K562 (cell line): ENCODE data around the gene SCN1B. TPM values are rescaled to one million over a fixed set of nuclear protein-coding genes. Genes with fewer than 3 reads are reported as not detected.

Experiments used
- CBX1 ChIP-seq: sonication (generic); IDR thresholded peaks from 2 replicates; pipeline ENCODE4 v1.6.1; 2016; ENCODE audit warnings: antibody characterized with exemption, low read depth, mild to moderate bottlenecking
- LEF1 ChIP-seq: fragments of 450-650 bp; IDR thresholded peaks from 2 replicates; pipeline ENCODE4 v1.6.1; 2016; ENCODE audit warnings: mild to moderate bottlenecking
- MYNN ChIP-seq, 2 experiments: sonication (generic); formaldehyde crosslinking in 1 of 2; IDR thresholded peaks; 2 replicates each; pipeline versions ENCODE4 v1.5.0 to v1.6.1; 2016 to 2020; ENCODE audit warnings: antibody characterized with exemption in 1 of 2, missing genetic modification reagents in 1 of 2
- NFIC ChIP-seq: fragments of 450-650 bp; IDR thresholded peaks from 2 replicates; pipeline ENCODE4 v1.6.1; 2017; ENCODE audit warnings: mild to moderate bottlenecking, inconsistent platforms
- NR4A1 ChIP-seq, 2 experiments: fragments of 250-450 bp in 1 of 2; fragments of 450-650 bp in 1 of 2; sonication (Bioruptor Pico) in 1 of 2; IDR thresholded peaks; 2 replicates each; pipeline versions ENCODE4 v1.4.0 to v1.6.1; 2016 to 2020; ENCODE audit warnings: mild to moderate bottlenecking in 2 of 2, missing compliant biosample characterization in 1 of 2, missing genetic modification characterization in 1 of 2, moderate library complexity in 1 of 2
- NRF1 ChIP-seq, 2 experiments: fragments of 450-650 bp; IDR thresholded peaks in 1 of 2; conservative IDR thresholded peaks in 1 of 2; 2 replicates each; pipeline ENCODE4 v1.6.1; 2014; ENCODE audit warnings: mild to moderate bottlenecking in 2 of 2
- PHF8 ChIP-seq: fragments of 200-600 bp; sonication (generic); IDR thresholded peaks from 2 replicates; pipeline ENCODE4 v1.6.1; 2012; ENCODE audit warnings: mixed run types, mild to moderate bottlenecking, inconsistent platforms, low read length, moderate library complexity, borderline replicate concordance
- POLR2G ChIP-seq: fragments of 200-400 bp; formaldehyde crosslinking; IDR thresholded peaks from 2 replicates; pipeline ENCODE4 v1.6.1; 2017; ENCODE audit warnings: low read depth, mild to moderate bottlenecking, antibody characterized with exemption, low read length, moderate library complexity
- RBM34 ChIP-seq: fragments of 200-400 bp; formaldehyde crosslinking; IDR thresholded peaks from 2 replicates; pipeline ENCODE4 v1.6.1; 2018; ENCODE audit warnings: low read length, borderline replicate concordance; ENCODE audit not compliant: insufficient read depth
- SMAD2 ChIP-seq: fragments of 150-350 bp; IDR thresholded peaks from 2 replicates; pipeline ENCODE4 v1.6.1; 2014; ENCODE audit warnings: low read depth, mild to moderate bottlenecking, low read length
- TAF1 ChIP-seq: IDR thresholded peaks from 2 replicates; pipeline ENCODE4 v1.6.1; 2011; ENCODE audit warnings: mild to moderate bottlenecking, low read length, moderate library complexity; ENCODE audit not compliant: insufficient read depth, control insufficient read depth, severe bottlenecking; ENCODE audit errors: extremely low read depth
- TEAD1 ChIP-seq, 2 experiments: fragments of 450-650 bp in 1 of 2; sonication (generic) in 1 of 2; formaldehyde crosslinking; IDR thresholded peaks; 2 replicates each; pipeline versions ENCODE4 v1.4.0 to v1.8.0; 2020 to 2022; ENCODE audit warnings: mild to moderate bottlenecking in 2 of 2, missing genetic modification reagents in 1 of 2
- TOE1 ChIP-seq, 2 experiments: fragments of 450-650 bp in 1 of 2; sonication (generic) in 1 of 2; formaldehyde crosslinking in 1 of 2; IDR thresholded peaks; 2 replicates each; pipeline versions ENCODE4 v1.7.1 to v1.8.0; 2016 to 2022; ENCODE audit warnings: borderline replicate concordance in 2 of 2, mild to moderate bottlenecking in 2 of 2, antibody characterized with exemption in 1 of 2, inconsistent platforms in 1 of 2, low read depth in 1 of 2, missing genetic modification reagents in 1 of 2, moderate library complexity in 1 of 2
- ZFX ChIP-seq: sonication (generic); formaldehyde crosslinking; IDR thresholded peaks from 2 replicates; pipeline ENCODE4 v1.8.0; 2022; ENCODE audit warnings: mild to moderate bottlenecking, missing genetic modification reagents, moderate library complexity
- ZNF445 ChIP-seq: fragments of 250-450 bp; sonication (Bioruptor Pico); IDR thresholded peaks from 2 replicates; pipeline ENCODE4 v1.4.0; 2020; ENCODE audit warnings: low read depth, mild to moderate bottlenecking, moderate library complexity
- polyA plus RNA-seq, 8 experiments: library from polyadenylated mRNA; depleted of rRNA in 4 of 8; stranded (reverse) in 5 of 8; unstranded in 3 of 8; fragments of >200 nt; fragmentation: Nextera tagmentation in 2 of 8; fragmentation: Illumina TruSeq in 1 of 8; extraction: Ambion mirVana in 2 of 8; extraction: Trizol in 1 of 8; gene quantifications; 2 replicates each; pipeline versions ENCODE4 v1.2.1 to v1.2.3, GENCODE V29; 2011 to 2014; ENCODE audit warnings: inconsistent platforms in 1 of 8, missing spikeins in 1 of 8
- total RNA-seq, 7 experiments: library from RNA; depleted of rRNA in 6 of 7; stranded (reverse); fragments of >200 nt in 6 of 7; fragmentation: Illumina TruSeq in 2 of 7; extraction: Trizol in 2 of 7; gene quantifications; 2 replicates each; pipeline versions ENCODE4 v1.2.1 to v1.2.3, GENCODE V29; 2011 to 2021; ENCODE audit warnings: low replicate concordance in 1 of 7
- TF ChIP-seq, protein P1 (sequence below): fragments of 250-450 bp; sonication (Bioruptor Pico); IDR thresholded peaks from 2 replicates; pipeline ENCODE4 v1.4.0; 2020
- TF ChIP-seq, protein P2 (sequence below): fragments of 450-650 bp; IDR thresholded peaks from 2 replicates; pipeline ENCODE4 v1.6.1; 2018; ENCODE audit not compliant: partially characterized antibody
- TF ChIP-seq, protein P3 (sequence below): conservative IDR thresholded peaks from 2 replicates; pipeline ENCODE4 v1.6.1; 2011; ENCODE audit warnings: low read depth, mild to moderate bottlenecking, low read length; ENCODE audit not compliant: control insufficient read depth

The SCN1B gene
- total and polyA plus RNA-seq, 9 of the 15 experiments (the other 6 are each of a cell fraction or from before 2014, with no cell fraction given) = 0.03 to 2.5 (median 0.91) TPM

GRCh38 chr19:34999498-35000337 lies 30.6 kb upstream of the SCN1B start, which contains the start of gene GRAMD1A (continued):
- TF ChIP-seq CBX1 (peak; percentile 29; the same call in 1 of the 2 replicates), TEAD1 (CRISPR knock-in tag; IDR thresholded peaks at IDR 0.05) (0 out of 4 replicates have a peak, but pooled peaks of 1 of the 2 experiments have one; percentile 44), MYNN (IDR thresholded peaks at IDR 0.05) (no peak), MYNN (CRISPR knock-in tag; IDR thresholded peaks at IDR 0.05) (no peak), NRF1 (conservative IDR thresholded peaks at IDR 0.05 in 1 of 2, IDR thresholded peaks at IDR 0.05 in 1 of 2) (peak in 1 of 2 experiments; percentile 28; a peak in 1 of 4 replicates), NR4A1 (CRISPR knock-in tag; IDR thresholded peaks at IDR 0.05) (no peak), NR4A1 (tag; IDR thresholded peaks at IDR 0.05) (no peak), NFIC (peak; percentile 29; the same call in 1 of the 2 replicates), LEF1 (peak; percentile 33; the same call in 1 of the 2 replicates), POLR2G (peak; percentile 9; the same call in 1 of the 2 replicates), PHF8 (peak; percentile 62; the same call in 1 of the 2 replicates), ZNF445 (CRISPR knock-in tag) (no peak), SMAD2 (no peak), RBM34 (no peak), TAF1 (peak; percentile 82), TOE1 (IDR thresholded peaks at IDR 0.05; ENCODE audit: borderline replicate concordance) (no peak), TOE1 (CRISPR knock-in tag; IDR thresholded peaks at IDR 0.05; ENCODE audit: borderline replicate concordance, low read depth) (no peak), ZFX (CRISPR knock-in tag) (peak; percentile 89)
- TF ChIP-seq, protein P1, sequence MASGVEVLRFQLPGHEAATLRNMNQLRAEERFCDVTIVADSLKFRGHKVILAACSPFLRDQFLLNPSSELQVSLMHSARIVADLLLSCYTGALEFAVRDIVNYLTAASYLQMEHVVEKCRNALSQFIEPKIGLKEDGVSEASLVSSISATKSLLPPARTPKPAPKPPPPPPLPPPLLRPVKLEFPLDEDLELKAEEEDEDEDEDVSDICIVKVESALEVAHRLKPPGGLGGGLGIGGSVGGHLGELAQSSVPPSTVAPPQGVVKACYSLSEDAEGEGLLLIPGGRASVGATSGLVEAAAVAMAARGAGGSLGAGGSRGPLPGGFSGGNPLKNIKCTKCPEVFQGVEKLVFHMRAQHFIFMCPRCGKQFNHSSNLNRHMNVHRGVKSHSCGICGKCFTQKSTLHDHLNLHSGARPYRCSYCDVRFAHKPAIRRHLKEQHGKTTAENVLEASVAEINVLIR = 0 out of 2 replicates have a peak, but pooled peaks have one; percentile 9
- TF ChIP-seq, protein P2, sequence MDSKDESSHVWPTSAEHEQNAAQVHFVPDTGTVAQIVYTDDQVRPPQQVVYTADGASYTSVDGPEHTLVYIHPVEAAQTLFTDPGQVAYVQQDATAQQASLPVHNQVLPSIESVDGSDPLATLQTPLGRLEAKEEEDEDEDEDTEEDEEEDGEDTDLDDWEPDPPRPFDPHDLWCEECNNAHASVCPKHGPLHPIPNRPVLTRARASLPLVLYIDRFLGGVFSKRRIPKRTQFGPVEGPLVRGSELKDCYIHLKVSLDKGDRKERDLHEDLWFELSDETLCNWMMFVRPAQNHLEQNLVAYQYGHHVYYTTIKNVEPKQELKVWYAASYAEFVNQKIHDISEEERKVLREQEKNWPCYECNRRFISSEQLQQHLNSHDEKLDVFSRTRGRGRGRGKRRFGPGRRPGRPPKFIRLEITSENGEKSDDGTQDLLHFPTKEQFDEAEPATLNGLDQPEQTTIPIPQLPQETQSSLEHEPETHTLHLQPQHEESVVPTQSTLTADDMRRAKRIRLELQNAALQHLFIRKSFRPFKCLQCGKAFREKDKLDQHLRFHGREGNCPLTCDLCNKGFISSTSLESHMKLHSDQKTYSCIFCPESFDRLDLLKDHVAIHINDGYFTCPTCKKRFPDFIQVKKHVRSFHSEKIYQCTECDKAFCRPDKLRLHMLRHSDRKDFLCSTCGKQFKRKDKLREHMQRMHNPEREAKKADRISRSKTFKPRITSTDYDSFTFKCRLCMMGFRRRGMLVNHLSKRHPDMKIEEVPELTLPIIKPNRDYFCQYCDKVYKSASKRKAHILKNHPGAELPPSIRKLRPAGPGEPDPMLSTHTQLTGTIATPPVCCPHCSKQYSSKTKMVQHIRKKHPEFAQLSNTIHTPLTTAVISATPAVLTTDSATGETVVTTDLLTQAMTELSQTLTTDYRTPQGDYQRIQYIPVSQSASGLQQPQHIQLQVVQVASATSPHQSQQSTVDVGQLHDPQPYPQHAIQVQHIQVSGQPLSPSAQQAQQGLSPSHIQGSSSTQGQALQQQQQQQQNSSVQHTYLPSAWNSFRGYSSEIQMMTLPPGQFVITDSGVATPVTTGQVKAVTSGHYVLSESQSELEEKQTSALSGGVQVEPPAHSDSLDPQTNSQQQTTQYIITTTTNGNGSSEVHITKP = no peak
- TF ChIP-seq, protein P3, sequence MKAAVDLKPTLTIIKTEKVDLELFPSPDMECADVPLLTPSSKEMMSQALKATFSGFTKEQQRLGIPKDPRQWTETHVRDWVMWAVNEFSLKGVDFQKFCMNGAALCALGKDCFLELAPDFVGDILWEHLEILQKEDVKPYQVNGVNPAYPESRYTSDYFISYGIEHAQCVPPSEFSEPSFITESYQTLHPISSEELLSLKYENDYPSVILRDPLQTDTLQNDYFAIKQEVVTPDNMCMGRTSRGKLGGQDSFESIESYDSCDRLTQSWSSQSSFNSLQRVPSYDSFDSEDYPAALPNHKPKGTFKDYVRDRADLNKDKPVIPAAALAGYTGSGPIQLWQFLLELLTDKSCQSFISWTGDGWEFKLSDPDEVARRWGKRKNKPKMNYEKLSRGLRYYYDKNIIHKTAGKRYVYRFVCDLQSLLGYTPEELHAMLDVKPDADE = 0 out of 2 replicates have a peak, but pooled peaks have one; percentile 2
